ENCODE measurements around the gene TNFAIP8L1.
"Not testable (repeated sequence)": the region's sequence is repeated elsewhere in the genome, so short reads cannot be mapped to it uniquely, and the experiment has no call there.

TNFAIP8L1 gene

DNA sequence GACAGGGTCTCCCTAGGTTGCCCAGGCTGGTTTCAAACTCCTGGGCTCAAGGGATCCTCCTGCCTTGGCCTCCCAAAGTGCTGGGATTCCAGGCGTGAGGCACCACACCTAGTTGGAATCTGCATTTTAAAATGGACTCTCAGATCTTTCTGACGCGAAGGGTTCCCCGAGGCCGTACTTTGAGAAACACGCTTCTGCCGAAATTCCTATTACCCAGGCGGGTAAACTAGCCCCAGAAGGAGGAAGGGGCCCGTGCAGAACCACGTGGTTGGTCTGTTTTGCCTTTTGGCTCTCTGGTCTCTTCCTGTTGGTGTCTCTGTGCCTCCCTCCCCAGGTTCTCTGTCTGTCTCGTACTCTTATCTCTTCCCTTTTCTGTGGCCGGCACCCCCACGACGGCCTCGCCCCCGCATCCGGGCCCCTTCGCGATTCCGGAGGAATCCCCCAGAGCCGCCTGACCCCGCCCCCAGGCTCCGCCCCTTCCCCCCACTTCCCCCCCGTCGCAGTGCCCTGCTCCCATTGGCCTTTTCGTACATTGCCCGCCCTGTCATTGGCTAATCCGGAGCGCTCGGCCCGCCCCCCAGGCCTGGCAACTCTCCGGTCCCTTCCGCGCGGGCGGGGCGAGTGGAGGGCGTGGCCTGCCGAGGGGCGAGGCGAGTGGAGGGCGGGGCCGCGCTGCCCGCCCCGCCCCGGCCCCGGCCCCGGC, at the start of gene TNFAIP8L1:
Gene TNFAIP8L1 (plus strand): TSS at position 689 of the 703 bp plus-strand sequence. CDS start 12,354 bp downstream, outside the sequence.
- peak; percentile 97 for DNase-seq

DNA sequence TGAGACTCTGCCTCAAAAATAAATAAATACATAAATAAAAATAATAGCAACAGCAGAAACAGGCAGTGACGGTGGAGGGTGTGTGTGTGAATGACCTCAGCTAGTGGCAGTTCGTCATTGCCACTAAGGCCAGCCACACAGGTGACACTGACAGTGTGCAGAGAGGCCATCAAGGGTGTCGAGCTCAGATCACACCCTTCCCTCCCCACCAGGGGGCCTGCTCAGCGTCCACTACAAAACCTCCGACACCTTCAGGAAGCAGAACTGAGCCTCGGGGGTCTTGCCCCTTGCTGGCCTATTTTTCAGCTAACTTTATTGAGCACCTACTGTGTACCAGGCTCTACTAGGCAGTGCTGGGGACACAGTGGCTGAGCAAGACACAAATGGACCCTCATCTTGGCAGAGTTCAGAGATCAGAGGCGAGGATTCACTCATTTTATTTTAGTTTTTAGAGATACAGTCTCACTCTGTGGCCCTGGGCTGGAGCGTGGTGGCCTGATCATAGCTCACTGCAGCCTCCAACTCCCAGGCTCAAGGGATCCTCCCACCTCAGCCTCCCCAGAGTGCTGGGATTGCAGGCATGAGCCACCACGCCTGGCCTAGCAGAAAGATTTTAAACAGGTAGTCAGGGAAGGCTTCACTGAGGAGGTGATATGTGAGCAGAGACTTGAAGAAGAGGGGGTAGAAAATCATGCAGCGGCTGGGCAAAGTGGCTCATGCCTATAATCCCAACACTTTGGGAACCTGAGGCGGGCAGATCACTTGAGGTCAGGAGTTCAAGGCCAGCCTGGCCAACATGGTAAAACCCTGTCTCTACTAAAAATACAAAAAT, 49.5 kb upstream of the TNFAIP8L1 start:
- no peak for DNase-seq

DNA sequence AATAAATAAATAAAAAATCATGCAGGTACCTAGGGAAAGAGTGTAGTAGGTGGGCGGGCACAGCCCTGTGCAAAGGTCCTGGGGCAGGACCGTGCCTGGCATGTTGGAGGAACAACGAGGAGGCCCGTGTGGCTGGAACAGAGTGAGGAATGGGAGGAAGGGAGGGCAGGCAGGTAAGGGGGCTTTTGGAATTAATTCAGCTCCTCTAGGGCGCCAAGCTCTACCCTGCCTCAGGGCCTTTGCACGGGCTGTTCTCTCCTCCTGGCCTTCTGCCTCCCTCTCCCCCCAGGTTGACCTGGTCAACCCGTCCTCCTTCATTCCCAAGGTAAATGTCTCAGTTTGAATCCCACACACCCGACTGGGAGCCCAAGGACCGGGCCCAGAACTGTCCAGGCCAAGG, 48.8 kb upstream of the TNFAIP8L1 start:
- DNase-seq = no peak

DNA sequence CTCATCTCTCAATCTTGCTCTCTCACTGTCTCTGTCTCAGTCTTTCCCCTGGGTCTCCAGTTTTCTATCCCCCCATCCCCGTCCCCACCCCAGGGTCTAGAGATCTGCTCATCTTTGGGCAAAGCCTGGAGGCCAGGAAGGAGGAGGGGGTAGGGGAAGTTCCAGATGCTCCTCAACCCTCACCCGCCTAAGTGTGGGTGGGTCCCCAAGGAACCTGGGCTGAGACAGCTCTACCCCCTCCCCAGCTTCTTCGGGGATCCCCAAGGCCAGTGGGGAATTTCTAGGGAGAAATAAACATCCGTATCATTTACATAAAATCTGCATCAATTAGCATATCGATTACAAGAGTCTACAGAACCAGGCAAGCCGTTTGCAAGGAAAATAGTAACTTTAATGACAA, 48.0 kb upstream of the TNFAIP8L1 start:
- no peak for DNase-seq

DNA sequence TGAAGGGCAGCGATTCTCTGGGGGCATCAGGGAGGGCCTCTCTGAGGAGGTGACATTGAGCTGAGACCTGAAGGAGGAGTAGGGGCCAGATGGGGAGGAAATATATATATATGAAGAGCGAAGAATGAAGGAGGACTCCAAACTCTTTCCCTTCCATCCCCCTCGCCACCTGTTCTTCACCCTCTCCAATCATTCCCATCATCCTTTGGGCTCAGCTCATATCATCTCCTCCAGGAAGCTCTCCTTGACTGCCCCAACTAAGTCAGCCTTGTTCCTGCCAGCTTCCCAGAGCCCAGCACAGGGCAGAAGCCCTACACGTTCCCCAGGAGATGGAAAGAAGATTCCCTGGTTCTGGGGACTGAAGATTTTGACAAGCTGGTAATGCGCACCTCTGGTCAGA, 46.9 kb upstream of the TNFAIP8L1 start:
- no peak for DNase-seq

DNA sequence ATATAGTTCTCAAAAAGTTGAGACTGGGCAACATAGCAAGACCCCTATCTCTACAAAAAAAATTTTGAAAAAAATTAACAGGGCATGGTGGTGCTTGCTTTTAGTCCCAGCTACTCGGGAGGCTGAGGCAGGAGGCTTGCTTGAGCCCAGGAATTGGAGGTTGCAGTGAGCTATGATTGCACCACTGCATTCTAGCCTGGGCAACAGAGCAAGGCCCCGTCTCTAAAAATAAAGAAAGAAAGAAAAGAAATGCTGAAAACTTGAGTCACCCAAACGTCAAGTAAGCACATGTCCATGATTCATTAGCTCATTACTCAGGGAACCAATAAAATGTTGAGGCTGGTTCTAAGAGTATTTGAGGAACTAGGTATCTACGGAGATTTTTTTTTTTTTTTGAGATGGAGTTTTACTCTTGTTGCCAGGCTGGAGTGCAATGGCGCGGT, 45.9 kb upstream of the TNFAIP8L1 start:
- no peak for DNase-seq

DNA sequence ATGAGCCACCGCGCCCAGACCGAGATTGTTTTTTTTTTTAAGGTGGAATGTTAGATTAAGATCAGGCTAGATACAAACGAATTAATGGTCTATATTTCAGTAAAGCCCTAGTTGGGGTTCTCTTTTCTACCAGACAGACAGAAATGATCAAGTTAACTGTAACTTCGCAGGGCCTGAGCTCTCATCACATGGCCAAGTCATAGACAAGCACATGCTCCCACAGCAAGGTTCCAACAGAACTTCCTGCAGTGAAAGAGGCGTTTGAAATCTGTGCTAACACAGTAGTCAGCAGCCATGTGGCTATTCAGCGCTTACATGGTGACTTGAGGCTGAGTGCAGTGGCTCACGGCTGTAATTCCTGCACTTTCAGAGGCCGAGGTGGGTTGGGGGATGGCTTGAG, 45.1 kb upstream of the TNFAIP8L1 start:
- DNase-seq = no peak

DNA sequence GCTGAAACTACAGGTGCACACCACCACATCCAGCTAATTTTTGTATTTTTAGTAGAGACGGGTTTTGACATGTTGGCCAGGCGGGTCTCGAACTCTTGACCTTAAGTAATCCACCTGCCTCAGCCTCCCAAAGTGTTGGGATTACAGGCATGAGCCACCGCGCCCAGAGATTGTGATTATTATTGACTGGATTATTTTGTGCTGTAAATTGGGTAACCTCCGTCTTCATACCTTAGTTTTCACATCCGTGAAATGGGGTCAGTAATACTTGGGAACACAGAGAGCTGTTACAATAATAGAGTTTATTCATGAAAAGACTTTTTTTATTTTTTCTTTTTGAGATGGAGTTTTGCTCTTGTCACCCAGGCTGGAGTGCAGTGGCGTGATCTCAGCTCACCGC, 44.2 kb upstream of the TNFAIP8L1 start:
- DNase-seq = not testable (repeated sequence)

DNA sequence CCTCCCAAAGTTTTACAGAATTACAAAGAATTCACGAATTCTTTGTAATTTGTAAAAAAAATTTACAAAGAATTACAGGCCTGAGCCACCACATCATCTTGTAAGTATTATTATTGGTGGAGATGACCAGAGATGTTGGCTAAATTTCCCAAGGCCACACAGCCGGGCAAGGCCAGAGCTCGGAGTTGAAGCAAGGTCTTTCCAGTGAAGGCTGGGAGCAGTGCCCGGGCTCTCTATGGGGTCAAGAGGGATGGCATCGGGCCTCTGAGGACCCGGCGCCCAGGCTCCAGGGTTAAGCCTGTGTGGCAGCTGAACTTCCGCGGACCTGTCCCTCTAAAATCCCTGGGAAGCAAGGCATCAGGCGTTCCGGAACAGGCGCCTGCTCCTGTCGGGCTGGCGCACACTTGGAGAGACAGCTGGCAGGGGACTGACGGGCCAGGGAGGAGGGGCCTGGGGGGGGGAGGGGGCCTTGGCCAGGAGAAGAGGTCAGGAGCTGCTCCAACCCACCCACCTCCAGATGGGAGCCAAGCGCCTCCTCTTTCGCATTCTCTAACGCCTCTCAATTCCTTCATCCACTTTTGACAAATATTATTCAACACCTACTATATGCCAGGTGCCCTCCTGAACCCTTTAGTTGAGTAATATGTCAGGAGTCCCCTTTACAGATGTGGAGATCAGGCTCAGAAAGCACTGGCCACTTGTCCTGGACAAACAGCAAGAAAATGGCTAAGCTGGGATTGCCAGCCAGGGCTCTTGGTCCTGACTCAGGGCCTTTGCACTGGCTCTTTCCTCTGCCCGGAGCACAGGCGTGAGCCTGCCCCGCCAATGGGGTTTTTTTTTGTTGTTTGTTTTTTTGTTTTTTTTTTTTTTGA, 43.0 kb upstream of the TNFAIP8L1 start:
- DNase-seq = no peak

DNA sequence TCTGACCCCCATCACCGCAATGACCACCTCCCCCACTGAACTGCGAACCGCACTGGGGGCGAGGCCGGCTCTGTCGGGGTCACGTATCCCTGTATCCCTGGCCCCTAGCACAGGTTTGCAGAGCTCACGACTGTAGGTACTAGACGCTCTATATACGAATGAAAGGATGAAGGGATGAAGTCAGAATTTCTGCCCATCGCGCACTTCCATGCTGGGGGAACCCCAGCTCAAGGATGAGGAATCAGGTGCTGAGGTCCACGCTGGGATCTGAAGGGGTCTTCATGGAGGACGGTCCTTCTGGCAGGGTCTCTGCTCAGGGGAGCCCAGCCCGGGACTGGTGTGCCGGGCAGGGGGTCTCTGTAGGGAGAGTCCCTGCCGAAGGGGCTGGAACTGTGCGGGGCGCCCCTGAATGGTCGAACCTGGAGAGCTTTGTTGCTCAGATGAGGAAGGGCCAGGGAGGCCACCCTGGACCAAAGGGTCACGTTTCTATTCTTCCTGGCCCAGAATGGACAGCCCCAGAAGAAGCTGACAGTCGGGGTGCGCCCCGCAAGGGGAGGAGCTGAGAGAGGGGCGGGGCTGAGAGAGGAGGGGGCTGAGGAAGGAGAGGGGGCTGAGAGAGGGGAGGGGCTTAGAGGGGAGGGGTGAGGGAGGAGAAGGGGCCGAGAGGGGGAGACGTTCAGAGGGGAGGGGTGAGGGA, 41.9 kb upstream of the TNFAIP8L1 start:
- DNase-seq = no peak

DNA sequence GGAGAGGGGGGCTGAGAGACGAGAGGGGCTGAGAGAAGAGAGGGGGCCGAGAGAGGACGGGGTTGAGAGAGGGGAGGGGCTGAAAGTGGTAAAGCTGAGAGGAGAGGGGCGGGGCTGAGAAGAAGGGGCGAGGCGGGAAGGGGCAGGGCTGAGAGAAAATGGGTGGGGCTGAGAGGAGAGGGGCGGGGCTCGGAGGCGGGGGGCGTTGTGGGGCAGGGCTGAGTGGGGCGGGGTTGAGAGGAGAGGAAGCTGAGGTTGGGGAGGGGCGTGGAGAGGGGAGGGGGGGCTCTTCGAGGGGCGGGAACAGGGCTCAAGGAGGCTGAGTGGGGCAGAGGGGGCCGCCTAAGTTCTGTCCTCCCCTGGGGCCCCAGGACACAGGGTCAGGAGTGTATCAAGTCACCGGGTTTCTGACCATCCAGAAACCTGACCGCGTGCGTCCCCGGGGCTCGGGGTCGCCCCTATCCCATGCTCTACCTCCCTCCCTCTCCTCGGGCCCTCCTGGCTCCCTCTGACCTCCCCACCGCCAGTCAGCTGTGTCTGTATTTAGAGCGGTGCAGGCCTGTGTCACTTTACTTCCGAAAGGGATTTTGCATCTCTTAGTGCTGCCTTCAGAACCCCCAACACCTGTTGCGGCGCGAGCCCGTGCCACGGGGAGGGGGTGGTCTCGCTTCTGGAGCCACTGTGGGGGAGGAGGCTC, 41.2 kb upstream of the TNFAIP8L1 start:
- DNase-seq = peak; percentile 70

DNA sequence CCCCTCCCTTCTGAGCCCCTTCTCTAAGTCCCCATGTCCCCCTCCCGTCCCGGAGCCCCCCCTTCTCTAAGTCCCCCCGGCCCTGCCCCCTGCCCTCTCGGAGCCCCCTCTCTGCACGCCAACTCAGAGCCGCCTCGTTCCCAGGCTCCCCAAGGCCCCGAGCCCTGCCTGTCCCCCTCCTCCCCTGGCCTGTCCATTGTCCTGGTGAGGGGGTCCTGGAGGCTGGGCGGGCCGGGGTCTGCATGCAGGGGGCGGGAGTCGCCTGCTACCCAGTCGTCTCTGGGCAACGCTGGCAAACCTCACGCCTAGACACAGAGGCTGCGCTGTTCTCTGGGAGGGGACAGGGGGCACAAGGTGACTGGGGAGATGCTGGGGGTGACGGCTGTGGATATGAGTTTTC, 40.6 kb upstream of the TNFAIP8L1 start:
- no peak for DNase-seq

DNA sequence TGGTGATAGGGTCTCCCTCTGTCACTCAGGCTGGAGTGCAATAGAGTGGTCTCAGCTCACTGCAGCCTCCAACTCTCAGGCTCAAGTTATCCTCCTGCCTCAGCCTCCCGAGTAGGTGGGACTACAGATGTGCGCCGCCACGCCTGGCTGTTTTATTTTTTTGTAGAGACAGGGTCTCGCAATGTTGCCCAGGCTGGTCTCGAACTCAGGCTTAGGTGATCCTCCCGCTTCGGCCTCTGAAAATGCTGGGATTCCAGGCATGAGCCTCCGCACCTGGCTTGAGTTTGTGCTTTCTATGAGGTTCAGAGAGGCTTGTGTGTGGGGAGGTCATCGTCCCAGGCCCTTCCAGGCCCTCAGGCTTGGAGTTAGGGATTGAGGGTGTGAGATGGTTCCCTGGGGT, 39.2 kb upstream of the TNFAIP8L1 start:
- no peak for DNase-seq

DNA sequence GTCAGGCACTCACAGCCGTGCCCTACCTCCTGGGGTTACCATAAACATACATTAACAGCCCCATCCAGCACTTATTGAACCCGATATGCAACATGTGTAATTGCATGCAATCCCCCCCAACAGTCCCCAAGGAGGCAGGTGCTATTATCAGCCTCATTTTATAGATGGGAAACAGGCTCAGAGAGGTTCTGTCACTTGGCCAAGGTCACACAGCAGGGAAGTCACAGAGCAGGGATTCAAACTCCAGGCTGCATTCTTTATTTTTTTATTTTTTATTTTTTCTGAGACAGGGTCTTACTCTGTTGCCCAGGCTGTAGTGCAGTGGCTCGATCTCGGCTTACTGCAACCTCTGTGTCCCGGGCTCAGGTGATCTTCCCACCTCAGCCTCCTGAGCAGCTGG, 38.4 kb upstream of the TNFAIP8L1 start:
- no peak for DNase-seq

DNA sequence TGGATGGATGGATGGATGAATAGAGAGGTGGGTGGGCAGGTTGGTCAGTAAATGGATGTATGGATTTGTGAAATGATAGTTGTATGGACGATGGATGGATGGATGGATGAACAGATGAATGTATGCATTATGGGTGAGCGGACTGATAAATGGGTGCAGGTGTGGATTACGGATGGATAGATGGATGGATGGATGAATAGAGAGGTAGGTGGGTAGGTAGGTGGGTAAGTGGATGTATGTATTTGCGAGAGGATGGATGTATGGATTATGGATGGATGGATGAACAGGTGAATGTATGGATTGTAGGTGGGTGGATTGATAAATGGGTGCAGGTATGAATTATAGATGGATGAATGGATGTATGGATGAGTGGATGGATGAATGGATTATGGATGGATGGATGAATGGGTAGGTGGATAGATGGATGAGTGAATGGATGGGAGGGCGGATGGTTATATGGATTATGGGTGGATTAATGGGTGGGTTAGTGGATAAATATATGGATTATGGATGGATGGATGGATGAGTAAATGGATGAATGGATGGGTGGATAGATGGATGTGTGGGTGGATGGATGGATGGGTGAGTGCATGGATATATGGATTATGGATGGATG, 37.0 kb upstream of the TNFAIP8L1 start:
- DNase-seq = no peak

DNA sequence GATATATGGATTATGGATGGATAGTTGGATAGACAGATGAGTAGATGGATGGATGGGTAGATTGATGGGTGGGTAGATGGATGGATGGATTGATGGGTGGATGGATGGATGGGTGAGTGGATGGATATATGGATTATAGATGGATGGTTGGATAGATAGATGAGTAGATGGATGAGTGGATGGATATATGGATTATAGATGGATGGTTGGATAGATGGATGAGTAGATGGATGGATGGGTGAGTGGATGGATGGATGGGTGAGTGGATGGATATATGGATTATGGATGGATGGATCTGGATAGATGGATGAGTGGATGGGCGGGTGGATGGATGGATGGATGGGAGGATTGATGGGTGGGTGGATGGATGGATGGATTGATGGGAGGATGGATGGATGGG, 36.4 kb upstream of the TNFAIP8L1 start:
- no peak for DNase-seq

DNA sequence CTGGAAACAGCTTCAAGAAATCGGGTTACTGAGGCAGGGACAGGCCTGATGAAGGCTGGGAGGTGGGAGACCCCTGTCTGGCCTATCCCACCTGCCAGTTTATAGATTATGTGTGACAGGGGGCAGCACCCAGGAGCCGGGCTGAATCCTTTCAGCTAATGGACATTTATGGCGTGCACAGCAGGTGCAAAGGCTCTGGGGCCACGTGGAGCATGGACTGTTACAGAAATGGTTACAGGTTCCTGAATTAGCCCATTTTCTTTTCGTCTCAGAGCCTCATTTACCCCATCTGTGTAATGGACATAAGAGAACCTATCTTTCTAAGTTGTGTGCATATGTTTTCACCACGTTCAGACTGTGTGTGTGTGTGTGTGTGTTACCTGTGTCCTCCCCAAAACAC, 34.4 kb upstream of the TNFAIP8L1 start:
- DNase-seq = no peak

DNA sequence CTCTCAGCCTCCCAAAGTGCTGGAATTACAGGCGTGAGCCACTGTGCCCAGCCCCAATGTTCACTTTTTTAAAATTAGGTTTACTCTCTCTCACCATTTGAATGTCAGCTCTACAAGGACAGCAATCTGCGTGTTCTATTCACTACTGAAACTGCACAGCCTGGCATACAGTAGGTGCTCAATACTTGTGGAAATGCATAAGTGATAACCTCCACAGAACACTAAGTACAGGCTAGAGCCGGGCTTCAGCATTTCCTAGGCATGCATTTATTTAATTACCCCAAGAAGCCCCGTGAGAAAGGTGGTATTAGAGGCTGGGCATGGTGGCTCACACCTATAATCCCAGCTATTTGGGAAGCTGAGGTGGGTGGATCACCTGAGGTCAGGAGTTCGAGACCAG, 33.1 kb upstream of the TNFAIP8L1 start:
- no peak for DNase-seq

DNA sequence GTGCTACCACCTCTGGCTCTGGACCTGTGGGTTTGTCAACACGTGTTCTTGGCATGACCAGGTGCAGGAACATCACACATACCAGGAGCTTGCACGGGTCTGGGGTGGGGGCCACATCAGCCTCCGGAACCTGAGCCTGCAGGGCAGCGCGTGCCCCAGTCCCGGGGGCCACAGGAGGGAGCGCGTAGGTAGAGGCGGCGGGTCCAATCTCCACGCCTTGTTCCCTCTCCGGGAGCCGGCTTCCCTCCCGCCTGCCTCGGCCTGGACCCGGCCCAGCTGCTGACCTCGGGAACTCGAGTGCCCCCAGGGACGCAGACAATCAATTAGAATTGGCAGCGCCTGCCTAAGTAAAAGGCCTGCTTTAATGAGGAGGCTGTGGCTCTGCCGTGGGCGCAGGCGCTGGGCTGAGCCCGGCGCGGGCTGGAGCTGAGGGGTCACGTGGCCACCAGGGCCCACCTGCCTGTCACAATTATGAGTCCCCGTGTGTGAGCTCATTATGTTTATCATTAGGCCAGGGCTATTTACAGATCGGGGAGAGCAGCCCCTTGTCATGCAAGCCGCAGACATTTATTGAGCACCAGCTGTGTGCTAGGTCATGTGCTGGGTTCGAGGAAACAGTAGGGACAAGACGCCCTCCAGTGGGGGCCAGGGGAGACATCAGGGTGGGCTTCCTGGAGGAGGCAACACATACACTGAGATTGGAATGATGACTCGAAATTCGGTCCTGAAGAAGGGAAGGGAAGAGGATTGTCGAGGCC, 32.2 kb upstream of the TNFAIP8L1 start:
- DNase-seq = peak; percentile 95

DNA sequence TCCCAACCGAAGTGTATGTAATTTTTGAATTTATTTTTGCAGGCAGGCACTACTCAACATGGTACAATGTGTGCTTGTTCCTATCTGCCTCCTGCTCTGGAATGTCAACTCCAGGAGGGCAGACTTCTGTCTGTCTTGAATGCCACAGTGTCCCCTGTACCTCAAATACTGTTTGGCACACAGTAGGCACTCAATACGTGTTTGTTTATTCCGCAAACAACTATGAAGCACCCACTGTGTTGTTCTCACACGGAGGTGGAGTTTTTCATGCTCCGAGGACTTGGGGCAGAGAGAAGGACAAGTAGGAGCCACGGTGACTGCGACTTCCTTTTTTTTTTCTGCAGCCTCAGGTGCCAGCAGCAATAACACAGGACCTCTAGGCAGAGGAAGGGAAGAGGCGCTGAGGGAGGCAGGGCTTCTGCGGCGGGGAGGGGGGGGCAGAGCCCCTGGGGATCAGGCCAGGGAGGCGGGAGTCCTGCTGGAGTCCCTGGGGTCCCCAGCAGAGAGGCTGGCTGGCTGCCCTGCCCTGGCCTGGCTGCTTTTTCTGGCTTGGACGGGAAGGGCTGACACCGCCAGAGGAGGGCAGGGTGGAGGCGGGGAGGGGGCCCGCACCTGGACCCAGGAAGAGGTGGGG, 29.3 kb upstream of the TNFAIP8L1 start:
- no peak for DNase-seq
